ENCODE results near the gene TP73. TPM values are rescaled to one million over a fixed set of nuclear protein-coding genes. Genes with fewer than 3 reads are reported as not detected.

Gene TP73
- total RNA-seq, 3 donors from 2014 or later (not counting 1 experiment from before 2014, with no cell fraction given), result 0.28 to 0.50 (median 0.39) TPM

GRCh38 chr1:3644273-3644672, 8.0 kb upstream of the TP73 start:
- Mint-ChIP-seq H3K27me3 (ENCODE audit: low read depth in 2 of 2) (no peaks in the 10 kb centered on the region), H3K4me1 (peaks cover 16 to 23% of the 10 kb centered on the region in 2 donors), H3K27ac (no peak overlapping the region), H3K4me3 (no peak overlapping the region), H3K36me3 (no peaks in the 10 kb centered on the region), H3K9me3 (no peaks in the 10 kb centered on the region)
- Histone ChIP-seq H3K4me1 (ENCODE audit: control insufficient read depth, insufficient read depth, low read length) (peaks cover 3% of the 10 kb centered on the region), H3K9me3 (ENCODE audit: control insufficient read depth, insufficient read depth, low read length) (no peaks in the 10 kb centered on the region), H3K36me3 (ENCODE audit: control insufficient read depth, insufficient read depth, low read length) (peaks cover 29% of the 10 kb centered on the region), H3K4me3 (ENCODE audit: low read length) (no peak overlapping the region), H3K27ac (ENCODE audit: low read length) (no peak overlapping the region), H3K27me3 (ENCODE audit: control insufficient read depth, insufficient read depth, low read length) (no peaks in the 10 kb centered on the region)
- TF ChIP-seq CTCF (IDR thresholded peaks at IDR 0.05), result no peak
- no peak for ATAC-seq
- WGBS (ENCODE audit: insufficient coverage), result 94% methylated on average over 20 of the region's 25 CpGs
- intact Hi-C loops (cut with micrococcal nuclease), result no loop called here
- no peak for DNase-seq

- intact Hi-C loops (cut with micrococcal nuclease), result no loop called here
- H3K27me3 ChIP-seq (ENCODE audit: control insufficient read depth, insufficient read depth, low read length), result peaks cover 3% of the 10 kb centered on the region
Observed at GRCh38 chr1:3645247-3645646, 7.1 kb upstream of the TP73 start.

GRCh38 chr1:3645666-3646355, 6.5 kb upstream of the TP73 start:
- no peak overlapping the region for H3K27ac Mint-ChIP-seq

More at GRCh38 chr1:3645247-3645646, 7.1 kb upstream of the TP73 start:
- ATAC-seq (no peak), DNase-seq (no peak)
- WGBS (ENCODE audit: insufficient coverage), result 97% methylated on average over 43 of the region's 43 CpGs
- no peak overlapping the region for H3K27ac Mint-ChIP-seq
- Histone ChIP-seq H3K9me3 (ENCODE audit: control insufficient read depth, insufficient read depth, low read length) (no peaks in the 10 kb centered on the region), H3K27ac (ENCODE audit: low read length) (no peak overlapping the region), H3K4me3 (ENCODE audit: low read length) (no peak overlapping the region), H3K36me3 (ENCODE audit: control insufficient read depth, insufficient read depth, low read length) (peaks cover 25% of the 10 kb centered on the region), H3K4me1 (ENCODE audit: control insufficient read depth, insufficient read depth, low read length) (peaks cover 10% of the 10 kb centered on the region)
- peaks cover under 1 to 2% of the 10 kb centered on the region in 2 donors for H3K27me3 Mint-ChIP-seq (ENCODE audit: low read depth in 2 of 2)
- peaks cover 22 to 29% of the 10 kb centered on the region in 2 donors for H3K4me1 Mint-ChIP-seq
- TF ChIP-seq CTCF (IDR thresholded peaks at IDR 0.05), result no peak
- H3K4me3 Mint-ChIP-seq, result no peak overlapping the region
- no peaks in the 10 kb centered on the region for H3K9me3 Mint-ChIP-seq
- no peaks in the 10 kb centered on the region for H3K36me3 Mint-ChIP-seq

More at GRCh38 chr1:3645666-3646355, 6.5 kb upstream of the TP73 start:
- Mint-ChIP-seq H3K9me3 (no peaks in the 10 kb centered on the region), H3K4me3 (no peak overlapping the region), H3K27me3 (ENCODE audit: low read depth in 2 of 2) (peaks cover 3 to 6% of the 10 kb centered on the region in 2 donors), H3K4me1 (peaks cover 27 to 29% of the 10 kb centered on the region in 2 donors), H3K36me3 (no peaks in the 10 kb centered on the region)
- TF ChIP-seq CTCF (IDR thresholded peaks at IDR 0.05), result no peak
- peaks cover 16% of the 10 kb centered on the region for H3K4me1 ChIP-seq (ENCODE audit: control insufficient read depth, insufficient read depth, low read length)
- H3K9me3 ChIP-seq (ENCODE audit: control insufficient read depth, insufficient read depth, low read length), result no peaks in the 10 kb centered on the region
- intact Hi-C loops (cut with micrococcal nuclease), result no loop called here
- H3K36me3 ChIP-seq (ENCODE audit: control insufficient read depth, insufficient read depth, low read length), result peaks cover 25% of the 10 kb centered on the region
- WGBS (ENCODE audit: insufficient coverage), result 95% methylated on average over 27 of the region's 27 CpGs
- H3K4me3 ChIP-seq (ENCODE audit: low read length), result no peak overlapping the region
- H3K27me3 ChIP-seq (ENCODE audit: control insufficient read depth, insufficient read depth, low read length), result peaks cover 8% of the 10 kb centered on the region
- DNase-seq (no peak), ATAC-seq (no peak)
- H3K27ac ChIP-seq (ENCODE audit: low read length), result no peak overlapping the region

All from natural killer cell (primary cell).